Measurements from ENCODE around the gene SCAPER. TPM values are rescaled to one million over a fixed set of nuclear protein-coding genes. Genes with fewer than 3 reads are reported as not detected.

SCAPER gene
- total RNA-seq, 2 experiments from 2014 or later, result 31.4 to 32.7 TPM

DNA sequence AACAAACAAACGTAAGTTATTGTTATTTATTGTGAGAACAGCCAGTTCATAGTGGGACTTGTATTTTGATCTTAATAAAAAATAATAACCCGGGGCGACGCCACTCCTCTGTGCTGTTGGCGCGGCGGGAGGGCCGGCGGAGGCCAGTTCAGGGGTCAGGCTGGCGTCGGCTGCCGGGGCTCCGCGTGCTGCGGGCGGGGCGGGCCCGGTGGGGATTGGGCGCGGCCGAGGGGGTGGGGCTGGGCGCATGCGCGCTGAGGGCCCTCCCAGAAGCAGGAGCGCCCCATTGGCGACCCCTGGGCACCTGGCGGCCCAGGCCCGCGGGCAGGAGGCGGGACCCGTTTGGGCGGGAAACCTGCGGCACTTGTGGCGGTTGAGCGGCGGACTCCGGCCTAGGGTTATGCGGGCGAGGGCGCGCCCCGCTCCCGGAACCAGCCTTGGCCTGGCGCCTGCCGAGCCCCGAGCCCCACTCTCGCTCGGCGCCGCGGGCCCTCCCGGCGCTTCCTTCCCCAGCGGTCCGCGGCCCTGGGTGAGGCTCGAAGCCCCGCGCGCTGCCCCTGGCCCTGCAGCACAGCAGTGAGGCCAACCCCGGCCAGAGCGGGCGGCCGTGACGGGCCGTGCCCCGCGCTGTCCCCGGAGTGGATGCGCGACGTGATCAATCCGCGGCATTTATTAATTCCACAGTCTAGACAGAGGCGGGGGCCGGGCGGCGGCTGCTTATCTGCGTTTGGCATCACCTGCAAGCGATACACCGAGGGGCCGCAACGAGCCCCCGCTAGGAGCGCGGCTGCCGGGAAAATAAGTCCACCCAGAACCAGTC, 562.5 kb downstream of the SCAPER start:
- POLR2A ChIA-PET, result no interaction called here
- peaks cover 70% of the 10 kb centered on the region for H3K27me3 Mint-ChIP-seq
- intact Hi-C loops (cut with micrococcal nuclease), result no loop called here
- H3K4me1 Mint-ChIP-seq (ENCODE audit: low read depth), result peaks cover 38% of the 10 kb centered on the region
- TF ChIP-seq CTCF (IDR thresholded peaks at IDR 0.05), result no peak
- H3K36me3 Mint-ChIP-seq (ENCODE audit: low read depth), result no peaks in the 10 kb centered on the region
- DNase-seq (no peak), ATAC-seq (no peak)
- no peak overlapping the region for H3K27ac Mint-ChIP-seq
- H3K9me3 Mint-ChIP-seq, result no peaks in the 10 kb centered on the region
- CTCF ChIA-PET, result interaction anchor here (1.1 to 1.2 kb wide), 2 partner anchors 13 to 108 kb away, joined by 3 read pairs; no protein-coding TSS in a partner anchor
- H3K4me3 Mint-ChIP-seq, result no peak overlapping the region

GRCh38 chr15:76342058-76342381, 563.1 kb downstream of the SCAPER start:
- peaks cover 74% of the 10 kb centered on the region for H3K27me3 Mint-ChIP-seq
- H3K4me3 Mint-ChIP-seq, result peak overlapping the region; percentile 47
- ChIA-PET CTCF (interaction anchor here (1.2 kb wide), 1 partner anchor 107 kb away, joined by 3 read pairs; no protein-coding TSS in a partner anchor), POLR2A (no interaction called here)
- no peak overlapping the region for H3K27ac Mint-ChIP-seq
- ATAC-seq (no peak), DNase-seq (no peak)
- no peaks in the 10 kb centered on the region for H3K36me3 Mint-ChIP-seq (ENCODE audit: low read depth)
- H3K9me3 Mint-ChIP-seq, result no peaks in the 10 kb centered on the region
- H3K4me1 Mint-ChIP-seq (ENCODE audit: low read depth), result peaks cover 43% of the 10 kb centered on the region
- intact Hi-C loops (cut with micrococcal nuclease), result no loop called here
- no peak for TF ChIP-seq CTCF (IDR thresholded peaks at IDR 0.05)

DNA sequence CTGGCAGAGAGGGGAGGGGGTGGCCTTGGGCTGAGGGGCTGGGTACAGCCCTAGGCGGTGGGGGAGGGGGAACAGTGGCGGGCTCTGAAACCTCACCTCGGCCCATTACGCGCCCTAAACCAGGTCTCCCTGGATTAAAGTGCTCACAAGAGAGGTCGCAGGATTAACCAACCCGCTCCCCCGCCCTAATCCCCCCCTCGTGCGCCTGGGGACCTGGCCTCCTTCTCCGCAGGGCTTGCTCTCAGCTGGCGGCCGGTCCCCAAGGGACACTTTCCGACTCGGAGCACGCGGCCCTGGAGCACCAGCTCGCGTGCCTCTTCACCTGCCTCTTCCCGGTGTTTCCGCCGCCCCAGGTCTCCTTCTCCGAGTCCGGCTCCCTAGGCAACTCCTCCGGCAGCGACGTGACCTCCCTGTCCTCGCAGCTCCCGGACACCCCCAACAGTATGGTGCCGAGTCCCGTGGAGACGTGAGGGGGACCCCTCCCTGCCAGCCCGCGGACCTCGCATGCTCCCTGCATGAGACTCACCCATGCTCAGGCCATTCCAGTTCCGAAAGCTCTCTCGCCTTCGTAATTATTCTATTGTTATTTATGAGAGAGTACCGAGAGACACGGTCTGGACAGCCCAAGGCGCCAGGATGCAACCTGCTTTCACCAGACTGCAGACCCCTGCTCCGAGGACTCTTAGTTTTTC, 563.6 kb downstream of the SCAPER start:
- intact Hi-C loops (cut with micrococcal nuclease), result no loop called here
- no peak overlapping the region for H3K27ac Mint-ChIP-seq
- peaks cover 45% of the 10 kb centered on the region for H3K4me1 Mint-ChIP-seq (ENCODE audit: low read depth)
- no peaks in the 10 kb centered on the region for H3K36me3 Mint-ChIP-seq (ENCODE audit: low read depth)
- peaks cover 76% of the 10 kb centered on the region for H3K27me3 Mint-ChIP-seq
- ChIA-PET CTCF (interaction anchor here (1.2 kb wide), 1 partner anchor 107 kb away, joined by 3 read pairs; no protein-coding TSS in a partner anchor), POLR2A (no interaction called here)
- H3K9me3 Mint-ChIP-seq, result no peaks in the 10 kb centered on the region
- DNase-seq (no peak), ATAC-seq (no peak)
- no peak for TF ChIP-seq CTCF (IDR thresholded peaks at IDR 0.05)
- peak overlapping the region; percentile 47 for H3K4me3 Mint-ChIP-seq

DNA sequence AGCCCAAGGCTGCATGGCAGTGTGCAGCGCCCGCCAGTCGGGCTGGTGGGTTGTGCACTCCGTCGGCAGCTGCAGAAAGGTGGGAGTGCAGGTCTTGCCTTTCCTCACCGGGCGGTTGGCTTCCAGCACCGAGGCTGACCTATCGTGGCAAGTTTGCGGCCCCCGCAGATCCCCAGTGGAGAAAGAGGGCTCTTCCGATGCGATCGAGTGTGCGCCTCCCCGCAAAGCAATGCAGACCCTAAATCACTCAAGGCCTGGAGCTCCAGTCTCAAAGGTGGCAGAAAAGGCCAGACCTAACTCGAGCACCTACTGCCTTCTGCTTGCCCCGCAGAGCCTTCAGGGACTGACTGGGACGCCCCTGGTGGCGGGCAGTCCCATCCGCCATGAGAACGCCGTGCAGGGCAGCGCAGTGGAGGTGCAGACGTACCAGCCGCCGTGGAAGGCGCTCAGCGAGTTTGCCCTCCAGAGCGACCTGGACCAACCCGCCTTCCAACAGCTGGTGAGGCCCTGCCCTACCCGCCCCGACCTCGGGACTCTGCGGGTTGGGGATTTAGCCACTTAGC, 564.3 kb downstream of the SCAPER start:
- Mint-ChIP-seq H3K4me1 (ENCODE audit: low read depth) (peaks cover 47% of the 10 kb centered on the region), H3K27me3 (peaks cover 80% of the 10 kb centered on the region), H3K9me3 (no peaks in the 10 kb centered on the region), H3K27ac (no peak overlapping the region), H3K36me3 (ENCODE audit: low read depth) (no peaks in the 10 kb centered on the region), H3K4me3 (peak overlapping the region; percentile 71)
- intact Hi-C loops (cut with micrococcal nuclease), result no loop called here
- ChIA-PET CTCF (interaction anchor here (0.8 to 1.0 kb wide), 2 partner anchors 105 to 1202 kb away, joined by 3 to 4 read pairs; no protein-coding TSS in a partner anchor), POLR2A (interaction anchor here (0.8 to 1.6 kb wide), 3 partner anchors 9 to 48 kb away, joined by 3 read pairs; partner anchors contain the start of gene ETFA)
- TF ChIP-seq CTCF (IDR thresholded peaks at IDR 0.05), result peak; percentile 39
- ATAC-seq (peak; percentile 54), DNase-seq (peak; percentile 64)
